MCF 10A (cell line): ENCODE measurements around the gene PTGDR. TPM values are rescaled to one million over a fixed set of nuclear protein-coding genes. Genes with fewer than 3 reads are reported as not detected.
A peak's percentile ranks its signal among the peaks of the same experiment; 100 is the strongest.

ENCODE experiments used
- BruUV-seq: library from RNA; stranded (reverse); fragments of 400-500 nt; replicated peaks from 2 replicates; lab custom pipeline; 2021; lab: Mats Ljungman, UMichigan
- CTCF ChIA-PET: fragments of 300-600 bp; sonication (Branson Sonifier 250); formaldehyde crosslinking; extraction: SDS; loops from one replicate; lab custom pipeline; 2021; ENCODE audit warnings: antibody characterized with exemption, inconsistent platforms; lab: Yijun Ruan, JAX
- POLR2A ChIA-PET: fragments of 300-600, 350-650 bp; sonication (Branson Sonifier 250); formaldehyde crosslinking; extraction: SDS; loops from one replicate; lab custom pipeline; 2020; ENCODE audit warnings: antibody characterized with exemption, inconsistent platforms; lab: Yijun Ruan, JAX
- DNase-seq: peaks from one replicate; pipeline ENCODE4 v3.0.0-alpha.2; 2018; ENCODE audit not compliant: unreplicated experiment
- H3K27ac Mint-ChIP-seq: one replicate; pipeline ENCODE4 v1.8.0; 2022; ENCODE audit warnings: mild to moderate bottlenecking, low read depth, mixed read lengths; ENCODE audit not compliant: unreplicated experiment
- H3K27me3 Mint-ChIP-seq: one replicate; pipeline ENCODE4 v1.8.0; 2022; ENCODE audit warnings: mixed read lengths; ENCODE audit not compliant: insufficient read depth, unreplicated experiment
- H3K36me3 Mint-ChIP-seq: one replicate; pipeline ENCODE4 v1.8.0; 2022; ENCODE audit warnings: mild to moderate bottlenecking, moderate library complexity, mixed read lengths; ENCODE audit not compliant: insufficient read depth, unreplicated experiment
- H3K4me1 Mint-ChIP-seq: one replicate; pipeline ENCODE4 v1.8.0; 2022; ENCODE audit warnings: mixed read lengths; ENCODE audit not compliant: insufficient read depth, unreplicated experiment
- H3K4me3 Mint-ChIP-seq: one replicate; pipeline ENCODE4 v1.8.0; 2022; ENCODE audit warnings: mild to moderate bottlenecking, moderate library complexity, mixed read lengths; ENCODE audit not compliant: unreplicated experiment
- H3K9me3 Mint-ChIP-seq: one replicate; pipeline ENCODE4 v1.8.0; 2022; ENCODE audit warnings: mixed read lengths; ENCODE audit not compliant: unreplicated experiment
- CTCF ChIP-seq: fragments of 200-600 bp; IDR thresholded peaks from one replicate; pipeline ENCODE4 v1.8.0; 2022; ENCODE audit warnings: antibody characterized with exemption, mild to moderate bottlenecking; ENCODE audit not compliant: unreplicated experiment
- intact Hi-C: fragments of 100-400 bp; cut with micrococcal nuclease; formaldehyde crosslinking; loops from 2 replicates; pipeline ENCODE4 v1.14.1; 2022
- total RNA-seq: library from RNA; stranded (reverse); gene quantifications from 2 replicates; pipeline ENCODE4 v1.2.3, GENCODE V29; 2022

Gene PTGDR
- total RNA-seq, 1 experiment from 2014 or later, result not detected

- H3K4me3 Mint-ChIP-seq, result no peak overlapping the region
- CTCF ChIA-PET, result interaction anchor here (0.7 kb wide), 1 partner anchor 339 kb away, joined by 3 read pairs; no protein-coding TSS in a partner anchor
- no TSS peak for BruUV-seq
- H3K27ac Mint-ChIP-seq, result no peak overlapping the region
- POLR2A ChIA-PET, result no interaction called here
- no peaks in the 10 kb centered on the region for H3K27me3 Mint-ChIP-seq
- TF ChIP-seq CTCF, result no peak
- DNase-seq, result no peak
- peaks cover 6% of the 10 kb centered on the region for H3K9me3 Mint-ChIP-seq
- H3K4me1 Mint-ChIP-seq, result peaks cover 7% of the 10 kb centered on the region
- H3K36me3 Mint-ChIP-seq, result no peaks in the 10 kb centered on the region
- intact Hi-C loops, result no loop called here
Measured at GRCh38 chr14:52262600-52262999, 4.9 kb upstream of the PTGDR start.

GRCh38 chr14:52263190-52263589 is 4.3 kb upstream of the PTGDR start:
- Mint-ChIP-seq H3K4me1 (peaks cover 7% of the 10 kb centered on the region), H3K4me3 (no peak overlapping the region), H3K27ac (no peak overlapping the region), H3K36me3 (no peaks in the 10 kb centered on the region), H3K9me3 (peaks cover 6% of the 10 kb centered on the region), H3K27me3 (no peaks in the 10 kb centered on the region)
- TF ChIP-seq CTCF, result no peak
- no TSS peak for BruUV-seq
- POLR2A ChIA-PET, result no interaction called here
- CTCF ChIA-PET, result interaction anchor here (0.7 kb wide), 1 partner anchor 339 kb away, joined by 3 read pairs; no protein-coding TSS in a partner anchor
- intact Hi-C loops, result no loop called here
- no peak for DNase-seq

- CTCF ChIA-PET, result interaction anchor here (0.7 to 1.6 kb wide), 3 partner anchors 12 to 228 kb away, joined by 3 to 4 read pairs (median 3); no protein-coding TSS in a partner anchor
- H3K36me3 Mint-ChIP-seq, result no peaks in the 10 kb centered on the region
- no peak for TF ChIP-seq CTCF
- intact Hi-C loops, result no loop called here
- H3K9me3 Mint-ChIP-seq, result peaks cover 6% of the 10 kb centered on the region
- no peaks in the 10 kb centered on the region for H3K27me3 Mint-ChIP-seq
- POLR2A ChIA-PET, result interaction anchor here (0.8 to 2.1 kb wide), 2 partner anchors 12 to 14 kb away, joined by 3 to 5 read pairs; no protein-coding TSS in a partner anchor
- H3K4me3 Mint-ChIP-seq, result no peak overlapping the region
- no peak overlapping the region for H3K27ac Mint-ChIP-seq
- no TSS peak for BruUV-seq
- no peak for DNase-seq
- H3K4me1 Mint-ChIP-seq, result peaks cover 7% of the 10 kb centered on the region
Measured at GRCh38 chr14:52265253-52265652, 2.2 kb upstream of the PTGDR start.

- POLR2A ChIA-PET, result interaction anchor here (0.6 to 2.1 kb wide), 2 partner anchors 13 to 253 kb away, joined by 3 to 5 read pairs; no protein-coding TSS in a partner anchor
- Mint-ChIP-seq H3K9me3 (no peaks in the 10 kb centered on the region), H3K4me1 (peaks cover 7% of the 10 kb centered on the region), H3K36me3 (no peaks in the 10 kb centered on the region), H3K27ac (no peak overlapping the region), H3K4me3 (no peak overlapping the region), H3K27me3 (no peaks in the 10 kb centered on the region)
- peak; percentile 65 for DNase-seq
- intact Hi-C loops, result no loop called here
- CTCF ChIA-PET, result interaction anchor here (0.6 to 1.6 kb wide), 3 partner anchors 13 to 246 kb away, joined by 3 to 4 read pairs (median 4); no protein-coding TSS in a partner anchor
- no peak for TF ChIP-seq CTCF
- BruUV-seq, result no TSS peak
Measured at GRCh38 chr14:52266179-52266578, 1.3 kb upstream of the PTGDR start.
